Measurements from ENCODE around the gene PSMB7.

PSMB7 gene

GRCh38 chr9:124341455-124342170, 73.6 kb downstream of the PSMB7 start:
- Histone ChIP-seq H3K9ac (ENCODE audit: insufficient read length) (no peak overlapping the region), H3K36me3 (ENCODE audit: insufficient read depth, low read length) (peaks cover 10% of the 10 kb centered on the region), H3K4me3 (no peak overlapping the region), H3K27ac (no peak overlapping the region), H3K9me3 (ENCODE audit: low read depth, low read length) (no peaks in the 10 kb centered on the region)
- DNase-seq (ENCODE audit: low read depth, low spot score), result no peak
- TF ChIP-seq EZH2 (IDR thresholded peaks at IDR 0.05), result no peak
- TF ChIP-seq POLR2AphosphoS5 (IDR thresholded peaks at IDR 0.05; ENCODE audit: borderline replicate concordance, low read depth, low read length), result no peak
- no peak for TF ChIP-seq FOXP2 (optimal IDR thresholded peaks at IDR 0.05; ENCODE audit: control extremely low read depth, extremely low read length, insufficient read depth)

DNA sequence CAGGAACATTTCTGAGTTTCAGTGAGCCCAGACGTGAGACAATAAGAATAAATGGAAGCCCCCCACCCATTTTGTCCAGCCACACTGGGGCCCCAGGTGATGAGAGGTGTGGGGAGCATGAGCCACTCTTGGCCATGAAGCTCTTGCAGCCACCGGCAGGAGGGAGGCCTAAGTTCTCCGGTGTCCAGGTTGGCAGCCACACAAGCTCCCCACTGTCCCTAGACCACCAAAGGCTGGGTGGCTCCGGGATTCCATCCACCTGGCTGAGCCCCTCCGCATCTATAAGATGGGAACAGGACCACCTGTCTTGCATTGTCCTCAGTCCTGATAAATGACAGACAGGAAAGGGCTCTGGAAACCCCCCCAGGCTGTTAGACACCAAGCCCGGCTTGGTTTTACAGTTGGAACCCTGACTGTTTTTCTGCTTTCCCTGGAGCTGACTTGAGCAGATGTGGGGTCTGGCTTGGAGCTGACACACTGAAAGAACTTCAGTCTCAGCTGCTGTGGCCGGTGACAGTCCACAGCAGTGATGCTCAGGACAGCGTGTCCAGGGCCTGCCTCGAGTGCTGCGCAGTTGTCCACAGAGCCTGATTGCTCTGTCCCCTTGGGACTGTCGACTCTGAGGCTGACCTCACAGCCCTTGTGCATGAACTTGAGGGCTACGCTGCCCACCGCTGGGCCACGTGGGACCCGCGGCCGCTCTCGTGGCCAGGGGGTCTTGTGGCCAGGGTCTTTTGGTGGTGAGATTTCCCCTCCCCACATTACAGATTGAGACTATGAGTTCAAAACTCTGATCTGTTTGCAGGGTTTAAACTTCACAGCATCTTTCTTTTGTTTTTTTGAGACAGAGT, 74.8 kb downstream of the PSMB7 start:
- Histone ChIP-seq H3K4me3 (no peak overlapping the region), H3K27ac (no peak overlapping the region), H3K36me3 (ENCODE audit: insufficient read depth, low read length) (peaks cover 10% of the 10 kb centered on the region), H3K9ac (ENCODE audit: insufficient read length) (no peak overlapping the region), H3K9me3 (ENCODE audit: low read depth, low read length) (no peaks in the 10 kb centered on the region)
- TF ChIP-seq FOXP2 (optimal IDR thresholded peaks at IDR 0.05; ENCODE audit: control extremely low read depth, extremely low read length, insufficient read depth) (no peak), POLR2AphosphoS5 (IDR thresholded peaks at IDR 0.05; ENCODE audit: borderline replicate concordance, low read depth, low read length) (no peak), EZH2 (IDR thresholded peaks at IDR 0.05) (no peak)
- DNase-seq (ENCODE audit: low read depth, low spot score), result no peak

DNA sequence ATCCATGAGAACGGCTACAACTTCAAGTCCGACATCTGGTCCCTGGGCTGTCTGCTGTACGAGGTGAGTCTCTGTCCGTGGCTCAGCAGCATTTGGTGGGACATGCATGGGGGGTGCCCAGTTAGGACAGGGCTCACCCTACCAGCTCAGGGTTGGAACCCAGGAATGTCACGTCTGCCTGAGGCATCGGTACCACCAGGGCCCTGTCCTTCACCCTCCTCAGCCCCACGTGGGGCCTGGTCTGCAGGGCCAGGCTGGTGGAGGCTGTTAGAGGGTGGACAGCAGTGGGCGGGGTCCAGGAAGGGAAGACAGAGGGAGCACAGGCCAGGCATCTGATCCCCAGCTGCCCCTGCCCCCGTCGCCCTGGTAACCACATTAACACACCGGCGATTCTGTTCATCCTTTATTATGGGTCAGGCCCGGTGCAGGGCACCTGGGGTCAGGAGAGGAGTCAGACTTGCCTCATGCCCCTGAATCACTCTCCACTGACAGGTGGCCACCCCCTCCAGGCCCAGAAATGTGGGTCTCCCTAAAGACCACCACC, 75.6 kb downstream of the PSMB7 start:
- H3K9ac ChIP-seq (ENCODE audit: insufficient read length), result no peak overlapping the region
- H3K27ac ChIP-seq, result no peak overlapping the region

GRCh38 chr9:124337562-124337961, 77.7 kb downstream of the PSMB7 start:
- Histone ChIP-seq H3K9ac (ENCODE audit: insufficient read length) (no peak overlapping the region), H3K4me3 (no peak overlapping the region), H3K9me3 (ENCODE audit: low read depth, low read length) (no peaks in the 10 kb centered on the region), H3K27ac (no peak overlapping the region), H3K36me3 (ENCODE audit: insufficient read depth, low read length) (peaks cover 10% of the 10 kb centered on the region)
- DNase-seq (ENCODE audit: low read depth, low spot score), result no peak
- TF ChIP-seq POLR2AphosphoS5 (IDR thresholded peaks at IDR 0.05; ENCODE audit: borderline replicate concordance, low read depth, low read length) (no peak), EZH2 (IDR thresholded peaks at IDR 0.05) (no peak), FOXP2 (optimal IDR thresholded peaks at IDR 0.05; ENCODE audit: control extremely low read depth, extremely low read length, insufficient read depth) (no peak)

More for the DNA sequence above, 75.6 kb downstream of the PSMB7 start:
- H3K9me3 ChIP-seq (ENCODE audit: low read depth, low read length), result no peaks in the 10 kb centered on the region
- peaks cover 10% of the 10 kb centered on the region for H3K36me3 ChIP-seq (ENCODE audit: insufficient read depth, low read length)
- H3K4me3 ChIP-seq, result no peak overlapping the region
- DNase-seq (ENCODE audit: low read depth, low spot score), result no peak
- TF ChIP-seq EZH2 (IDR thresholded peaks at IDR 0.05), result no peak
- no peak for TF ChIP-seq FOXP2 (optimal IDR thresholded peaks at IDR 0.05; ENCODE audit: control extremely low read depth, extremely low read length, insufficient read depth)
- no peak for TF ChIP-seq POLR2AphosphoS5 (IDR thresholded peaks at IDR 0.05; ENCODE audit: borderline replicate concordance, low read depth, low read length)

- TF ChIP-seq EZH2 (IDR thresholded peaks at IDR 0.05) (no peak), FOXP2 (optimal IDR thresholded peaks at IDR 0.05; ENCODE audit: control extremely low read depth, extremely low read length, insufficient read depth) (no peak), POLR2AphosphoS5 (IDR thresholded peaks at IDR 0.05; ENCODE audit: borderline replicate concordance, low read depth, low read length) (no peak)
- no peak overlapping the region for H3K27ac ChIP-seq
- no peak for DNase-seq (ENCODE audit: low read depth, low spot score)
- peaks cover 10% of the 10 kb centered on the region for H3K36me3 ChIP-seq (ENCODE audit: insufficient read depth, low read length)
- H3K9ac ChIP-seq (ENCODE audit: insufficient read length), result no peak overlapping the region
- H3K4me3 ChIP-seq, result no peak overlapping the region
- H3K9me3 ChIP-seq (ENCODE audit: low read depth, low read length), result no peaks in the 10 kb centered on the region
These were observed 79.9 kb downstream of the PSMB7 start for GRCh38 chr9:124335320-124335707.

DNA sequence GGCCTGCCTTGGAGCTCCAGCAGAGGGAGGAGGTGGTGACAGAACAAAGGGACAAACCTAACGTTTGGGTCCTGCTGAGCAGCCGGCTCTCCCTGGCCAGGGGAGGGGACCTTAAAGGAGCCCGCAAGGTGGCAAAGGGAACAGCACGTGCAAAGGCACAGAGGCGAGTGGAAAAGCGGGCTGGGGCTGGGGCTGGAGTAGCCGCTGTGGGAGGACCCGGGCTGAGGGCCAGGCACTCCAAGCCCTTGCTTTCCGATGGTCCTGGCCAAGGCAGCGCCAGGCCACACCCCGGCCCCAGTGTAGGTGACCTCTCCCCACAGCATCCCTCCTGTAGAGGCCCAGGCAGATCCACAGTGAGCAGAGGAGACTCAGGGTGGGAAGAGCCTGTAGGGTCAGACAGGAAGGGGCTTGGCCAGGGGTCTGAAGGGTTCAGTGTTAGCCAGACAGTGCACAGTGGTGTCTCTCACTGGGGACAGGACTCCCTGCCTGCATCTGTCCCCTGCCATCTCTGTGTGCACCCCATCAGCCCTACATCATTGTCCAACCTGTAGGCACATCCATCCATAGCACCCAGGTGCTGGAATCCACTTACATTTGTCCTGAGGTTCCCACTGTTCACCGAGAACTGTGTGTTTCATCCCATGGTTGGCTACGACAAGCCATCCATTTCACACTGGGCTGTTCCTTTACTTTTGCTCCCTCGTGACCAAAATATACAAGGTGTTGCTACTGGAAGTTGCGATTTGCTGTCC, 80.5 kb downstream of the PSMB7 start:
- Histone ChIP-seq H3K4me3 (no peak overlapping the region), H3K9me3 (ENCODE audit: low read depth, low read length) (no peaks in the 10 kb centered on the region), H3K27ac (no peak overlapping the region), H3K9ac (ENCODE audit: insufficient read length) (no peak overlapping the region), H3K36me3 (ENCODE audit: insufficient read depth, low read length) (peaks cover 10% of the 10 kb centered on the region)
- no peak for DNase-seq (ENCODE audit: low read depth, low spot score)
- no peak for TF ChIP-seq POLR2AphosphoS5 (IDR thresholded peaks at IDR 0.05; ENCODE audit: borderline replicate concordance, low read depth, low read length)
- TF ChIP-seq FOXP2 (optimal IDR thresholded peaks at IDR 0.05; ENCODE audit: control extremely low read depth, extremely low read length, insufficient read depth), result no peak
- no peak for TF ChIP-seq EZH2 (IDR thresholded peaks at IDR 0.05)

DNA sequence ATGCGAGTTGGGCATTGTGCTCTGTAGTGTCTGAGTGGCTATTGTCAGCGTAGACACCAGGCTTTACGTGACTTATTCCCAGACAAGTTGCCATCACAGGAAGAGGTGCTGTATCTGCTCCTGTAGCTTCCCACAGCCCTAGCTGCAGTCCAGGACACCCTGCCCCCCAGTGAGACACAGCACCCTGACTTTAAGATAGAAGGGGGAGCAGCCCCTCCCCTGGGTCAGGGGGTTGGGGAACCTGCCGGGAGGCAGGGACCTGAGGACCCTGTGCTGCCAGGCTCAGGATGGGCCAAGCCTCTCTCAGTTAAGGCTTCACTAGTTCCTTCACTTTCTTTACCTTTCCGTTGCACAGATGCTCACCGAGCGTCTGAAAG, 82.1 kb downstream of the PSMB7 start:
- DNase-seq (ENCODE audit: low read depth, low spot score), result no peak
- Histone ChIP-seq H3K36me3 (ENCODE audit: insufficient read depth, low read length) (peaks cover 10% of the 10 kb centered on the region), H3K4me3 (no peak overlapping the region), H3K9me3 (ENCODE audit: low read depth, low read length) (no peaks in the 10 kb centered on the region), H3K9ac (ENCODE audit: insufficient read length) (no peak overlapping the region), H3K27ac (no peak overlapping the region)
- TF ChIP-seq EZH2 (IDR thresholded peaks at IDR 0.05) (no peak), POLR2AphosphoS5 (IDR thresholded peaks at IDR 0.05; ENCODE audit: borderline replicate concordance, low read depth, low read length) (no peak), FOXP2 (optimal IDR thresholded peaks at IDR 0.05; ENCODE audit: control extremely low read depth, extremely low read length, insufficient read depth) (no peak)

Measured in SK-N-MC (cell line).